ENCODE measurements around the gene BAK1.

Gene BAK1

DNA sequence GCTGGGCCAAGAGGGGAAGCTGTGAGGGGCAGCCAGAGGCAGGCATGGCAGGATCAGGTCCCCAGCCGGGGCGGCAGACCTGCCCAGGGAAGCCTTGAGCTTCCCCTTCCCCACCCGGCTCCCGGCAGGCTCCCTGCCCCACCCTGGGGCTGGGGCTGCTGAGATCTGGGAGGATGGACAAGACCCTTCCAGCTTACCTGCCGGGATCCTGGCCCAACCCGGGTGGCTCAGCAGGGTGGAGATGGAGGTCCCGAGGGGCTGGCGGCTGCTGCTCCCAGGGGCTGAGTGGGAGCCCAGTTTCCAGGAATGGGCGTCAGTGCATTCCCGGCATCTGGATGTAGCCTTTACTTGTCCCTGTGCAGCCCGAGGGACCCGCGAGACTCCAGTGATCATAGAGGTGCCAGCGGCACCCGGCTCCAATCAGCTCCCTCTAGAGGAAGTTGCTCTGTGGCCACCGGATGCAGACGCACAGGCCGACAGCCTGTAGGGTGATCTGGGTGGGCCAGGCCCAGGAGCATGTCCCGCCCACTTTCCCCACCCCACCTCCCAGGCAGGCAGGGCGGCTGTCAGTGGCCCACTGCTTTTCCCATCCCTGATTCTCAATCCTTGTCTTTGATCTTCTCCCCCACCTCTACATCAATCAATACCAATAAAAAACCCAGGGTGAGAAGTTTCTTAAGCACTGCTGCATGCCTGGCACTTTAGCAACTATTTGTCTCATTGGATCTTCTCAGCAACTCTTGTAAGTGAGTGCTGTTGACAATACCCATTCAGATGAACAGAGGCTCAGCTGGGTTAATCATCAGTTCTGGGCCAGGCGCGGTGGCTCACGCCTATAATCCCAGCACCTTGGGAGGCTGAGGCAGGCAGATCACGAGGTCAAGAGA lies at the start of gene BAK1:
BAK1 (minus strand) TSS at position 449 of the 887 bp plus-strand sequence. CDS start 2,672 bp downstream, outside the sequence.
- DNase-seq: peak; percentile 91

DNA sequence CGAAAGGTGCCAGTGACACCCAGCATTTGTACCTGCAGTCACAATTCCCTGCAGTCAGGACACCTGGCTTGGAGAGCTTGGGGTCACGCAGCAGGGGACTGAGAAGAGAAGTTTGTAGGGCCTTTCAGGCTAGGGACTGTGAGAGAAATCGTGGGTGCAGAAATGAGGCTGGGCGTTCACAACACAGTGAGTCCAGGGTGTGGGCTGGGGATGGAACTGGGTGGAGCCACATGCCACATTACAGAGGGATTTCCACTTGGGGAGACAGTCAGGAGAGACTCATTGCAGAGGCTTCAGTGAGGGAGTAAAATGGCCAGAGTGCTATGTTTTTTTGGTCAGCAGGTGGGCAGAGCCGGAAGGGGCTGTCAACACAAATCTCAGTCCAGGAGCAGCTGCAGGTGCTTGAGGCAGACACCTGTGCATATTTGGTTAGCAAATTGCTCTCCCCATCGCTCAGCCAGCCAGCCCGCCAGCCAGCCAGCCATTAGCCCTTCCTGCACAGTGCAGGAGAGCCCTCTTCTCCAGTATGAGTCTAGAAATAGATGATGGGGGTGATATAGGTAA lies 48.4 kb upstream of the BAK1 start:
- no peak for DNase-seq

DNA sequence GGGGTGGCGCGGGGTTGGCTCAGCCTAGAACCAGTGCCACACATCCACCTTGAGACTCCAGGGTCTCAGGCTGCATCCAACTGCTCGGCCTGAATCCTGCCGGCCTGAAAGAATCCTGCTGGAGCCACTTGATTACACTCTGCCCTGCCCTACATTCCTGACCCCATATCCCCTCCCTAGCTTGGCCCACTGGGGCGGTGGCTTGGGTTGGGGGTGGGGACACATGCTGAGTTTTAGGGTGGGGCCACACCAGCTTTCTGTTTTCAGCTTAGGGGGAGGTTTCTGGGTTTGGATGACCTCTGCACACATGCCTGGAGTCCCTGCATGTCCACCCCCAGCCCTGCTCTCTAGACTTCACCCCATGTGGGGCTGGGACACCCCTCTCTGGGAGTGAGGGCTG lies 47.8 kb upstream of the BAK1 start:
- DNase-seq: no peak

DNA sequence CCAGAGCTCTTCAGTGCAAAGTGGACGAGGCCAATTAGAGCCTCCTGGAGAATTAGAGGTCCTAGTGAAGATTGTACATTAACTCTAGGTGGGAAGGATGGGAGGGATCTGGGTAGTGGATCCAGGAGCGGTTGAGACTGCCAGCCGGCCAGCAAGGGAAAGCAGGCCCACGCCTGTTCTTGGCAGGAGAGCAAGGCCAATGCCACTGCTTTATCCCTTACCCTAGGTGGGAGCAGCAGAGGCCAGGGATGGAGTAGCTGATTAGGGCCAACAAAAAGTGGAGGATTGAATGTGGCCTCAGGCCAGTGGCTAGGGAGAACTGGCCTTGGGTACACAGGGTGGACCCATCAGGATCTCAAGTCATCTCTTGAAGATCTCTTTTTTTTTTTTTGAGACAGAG lies 44.8 kb upstream of the BAK1 start:
- DNase-seq: no peak

DNA sequence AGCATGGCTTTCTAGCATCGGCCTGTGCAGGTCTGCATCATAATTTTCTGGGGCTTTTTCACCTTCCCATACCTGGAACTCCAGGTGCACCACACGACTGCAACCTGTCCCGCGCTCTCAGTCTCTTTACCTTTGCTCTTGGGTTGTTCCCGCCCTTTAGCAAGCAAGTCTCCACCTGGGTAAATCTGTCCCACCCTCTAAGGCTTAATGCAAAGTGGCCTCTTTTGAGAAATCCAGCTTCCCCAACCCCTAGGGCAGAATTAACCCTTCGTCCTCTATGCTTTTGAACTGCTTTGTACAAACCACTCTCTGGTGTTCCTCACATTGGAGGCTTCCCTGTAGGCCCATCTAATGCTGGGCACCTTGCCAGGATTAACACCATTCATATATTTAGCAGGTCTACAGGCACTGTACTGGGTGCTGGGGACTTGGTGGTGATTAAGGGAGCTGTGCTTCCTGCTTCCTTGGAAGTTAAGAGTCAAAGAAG lies 43.9 kb upstream of the BAK1 start:
- no peak for DNase-seq

DNA sequence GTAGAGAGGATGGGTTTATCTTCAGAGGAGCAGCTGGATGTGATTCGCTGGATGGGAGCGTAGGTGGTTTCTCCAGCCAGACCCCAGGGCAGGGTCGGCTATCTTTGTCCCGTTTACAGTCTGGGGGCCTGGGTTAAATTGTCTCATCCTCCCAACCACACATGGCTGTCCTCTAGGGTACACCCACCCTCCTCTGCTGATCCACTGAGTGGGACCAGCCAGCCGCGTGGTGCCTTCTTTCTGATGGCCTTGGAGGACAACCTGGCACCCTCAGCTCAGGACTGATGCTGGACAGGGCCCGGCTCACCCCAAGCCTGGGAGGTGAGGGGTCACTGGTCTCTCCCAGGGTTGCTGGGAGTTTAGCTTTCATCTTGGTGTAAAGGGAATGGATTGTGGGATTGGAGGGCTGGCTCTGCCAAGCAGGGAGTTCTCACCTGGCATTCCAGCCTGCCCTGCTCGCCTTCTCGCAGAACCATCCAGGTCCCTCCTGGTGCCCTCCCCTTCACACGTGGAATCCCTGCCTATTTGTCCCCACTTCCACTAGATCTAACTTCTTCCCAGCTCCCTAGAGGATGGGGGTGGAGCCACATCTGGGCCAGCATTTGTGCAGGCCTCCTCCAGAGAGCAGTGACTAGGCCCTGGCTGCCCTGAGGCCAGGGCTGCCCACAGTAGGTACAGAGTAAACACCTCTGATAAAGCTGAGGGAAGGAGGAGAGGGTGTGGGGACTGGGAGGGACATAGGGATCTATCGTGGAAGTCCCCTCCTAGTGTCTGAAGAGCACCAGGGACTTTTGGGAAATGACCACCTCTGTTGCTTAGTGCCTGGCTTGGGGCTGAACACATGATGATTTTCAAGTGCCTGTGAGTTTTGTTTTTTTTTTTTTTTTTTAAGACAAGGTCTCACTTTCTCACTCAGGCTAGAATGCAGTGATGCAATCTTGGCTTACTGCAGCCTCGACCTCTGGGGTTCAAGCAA lies 42.7 kb upstream of the BAK1 start:
- no peak for DNase-seq

DNA sequence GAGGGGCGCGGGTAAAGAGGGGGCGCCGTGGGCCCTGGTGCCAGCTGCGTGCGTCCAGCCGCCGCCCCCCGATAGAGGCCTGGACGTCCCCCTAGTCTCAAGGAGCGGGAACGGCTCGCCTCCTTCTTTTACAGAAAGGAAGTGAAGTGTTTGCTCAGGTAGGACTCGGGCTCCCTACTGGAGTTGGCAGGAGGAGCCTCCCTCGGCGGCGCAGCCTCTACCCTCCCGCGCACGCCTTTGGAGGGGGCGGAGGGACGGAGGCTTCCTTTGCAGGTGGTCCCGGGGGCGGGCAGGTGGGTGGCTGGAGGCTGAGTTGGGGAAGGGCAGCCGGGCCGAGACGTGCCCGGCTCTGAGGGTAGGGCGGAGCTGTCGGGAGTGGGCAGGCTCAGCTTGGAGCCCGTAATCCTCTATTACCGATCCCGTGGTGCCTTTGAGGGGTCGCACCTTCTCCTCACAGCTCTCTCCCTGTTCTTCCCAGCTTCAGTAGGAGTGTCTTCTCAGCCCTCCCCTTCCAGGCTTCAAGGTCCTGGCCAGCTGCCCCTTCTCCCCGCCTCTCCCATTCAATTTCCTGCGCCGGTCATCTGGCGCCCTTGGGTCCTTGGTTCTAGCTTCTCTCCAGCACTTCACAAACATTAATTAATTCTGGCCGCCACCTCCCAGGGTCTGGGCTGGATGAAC lies 41.8 kb upstream of the BAK1 start:
- peak; percentile 59 for DNase-seq

DNA sequence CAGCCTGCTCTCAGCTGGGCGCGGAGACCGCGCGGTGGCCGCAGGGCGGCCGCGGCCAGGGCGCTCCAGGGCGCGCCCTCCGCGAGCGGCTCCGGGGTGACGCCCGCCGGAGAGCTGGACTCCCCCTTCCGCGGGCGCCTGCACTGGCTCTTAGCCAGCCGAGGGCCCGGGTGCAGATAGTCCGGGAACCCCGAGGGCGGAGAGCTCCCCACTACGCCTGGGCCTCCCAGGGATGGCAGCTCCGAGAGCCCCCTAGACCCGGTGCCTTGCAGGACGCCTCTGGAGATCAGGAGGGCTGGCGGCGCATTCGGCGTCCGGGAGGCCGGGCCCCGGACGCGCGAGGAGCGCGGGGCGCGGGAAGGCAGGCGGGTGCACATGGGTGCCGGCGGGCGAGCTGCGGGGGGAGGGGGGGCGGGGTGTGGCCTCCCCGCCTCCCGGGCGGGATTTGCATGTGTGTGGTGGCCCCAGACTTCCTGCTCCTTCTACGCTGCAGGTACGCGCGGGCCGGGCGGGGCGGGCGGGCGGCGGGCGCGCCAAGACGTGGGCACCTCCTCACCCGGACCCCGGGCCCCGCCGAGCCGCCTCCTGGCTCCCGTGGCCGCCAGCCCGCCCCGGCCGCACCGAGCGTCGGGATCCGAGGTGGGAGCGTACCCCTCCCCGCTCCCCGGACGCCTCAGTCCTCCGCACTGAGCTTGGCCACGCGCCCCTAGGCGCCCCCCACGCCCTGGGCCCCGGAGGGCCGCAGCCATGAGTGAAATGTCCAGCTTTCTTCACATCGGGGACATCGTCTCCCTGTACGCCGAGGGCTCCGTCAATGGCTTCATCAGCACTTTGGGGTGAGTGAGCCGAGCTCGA lies 41.0 kb upstream of the BAK1 start, which contains the start of gene ITPR3:
ITPR3 (plus strand) TSS at position 467 of the 855 bp plus-strand sequence; CDS start at position 748, 281 bp downstream.
- DNase-seq: no peak

DNA sequence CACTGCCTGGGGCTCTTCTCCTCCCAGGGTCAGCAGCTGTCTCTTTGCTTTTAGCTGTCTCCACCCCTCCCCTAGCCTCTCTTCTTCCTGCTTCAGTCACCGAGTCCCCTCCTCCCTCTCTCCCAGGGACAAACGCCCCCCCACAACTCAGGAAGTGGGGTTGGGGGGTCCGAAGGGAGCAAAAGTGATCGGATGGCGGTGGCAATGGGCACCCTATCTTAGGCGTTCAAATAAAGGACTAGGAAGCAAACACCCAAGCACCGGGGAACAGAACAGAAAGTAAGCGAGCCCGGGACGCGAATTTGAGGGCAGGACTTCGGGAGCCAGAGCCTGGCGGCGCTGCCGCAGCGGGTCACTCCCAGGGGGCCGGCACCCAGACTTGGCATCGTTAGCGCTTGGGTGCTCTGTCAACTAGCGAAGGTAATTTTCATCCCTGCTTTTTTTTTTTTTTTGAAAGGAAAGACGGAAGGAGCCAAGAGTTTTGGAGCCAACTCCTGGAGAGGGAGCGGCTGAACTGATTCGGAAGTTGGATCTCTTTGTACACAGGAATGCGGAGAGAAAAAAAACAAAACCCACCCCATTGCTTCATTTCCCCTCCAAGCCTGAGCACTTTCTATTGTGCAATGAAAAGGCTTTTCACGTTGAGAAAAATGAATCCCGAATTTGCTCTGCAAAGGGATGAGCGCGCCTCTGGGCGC lies 40.2 kb upstream of the BAK1 start:
- no peak for DNase-seq

DNA sequence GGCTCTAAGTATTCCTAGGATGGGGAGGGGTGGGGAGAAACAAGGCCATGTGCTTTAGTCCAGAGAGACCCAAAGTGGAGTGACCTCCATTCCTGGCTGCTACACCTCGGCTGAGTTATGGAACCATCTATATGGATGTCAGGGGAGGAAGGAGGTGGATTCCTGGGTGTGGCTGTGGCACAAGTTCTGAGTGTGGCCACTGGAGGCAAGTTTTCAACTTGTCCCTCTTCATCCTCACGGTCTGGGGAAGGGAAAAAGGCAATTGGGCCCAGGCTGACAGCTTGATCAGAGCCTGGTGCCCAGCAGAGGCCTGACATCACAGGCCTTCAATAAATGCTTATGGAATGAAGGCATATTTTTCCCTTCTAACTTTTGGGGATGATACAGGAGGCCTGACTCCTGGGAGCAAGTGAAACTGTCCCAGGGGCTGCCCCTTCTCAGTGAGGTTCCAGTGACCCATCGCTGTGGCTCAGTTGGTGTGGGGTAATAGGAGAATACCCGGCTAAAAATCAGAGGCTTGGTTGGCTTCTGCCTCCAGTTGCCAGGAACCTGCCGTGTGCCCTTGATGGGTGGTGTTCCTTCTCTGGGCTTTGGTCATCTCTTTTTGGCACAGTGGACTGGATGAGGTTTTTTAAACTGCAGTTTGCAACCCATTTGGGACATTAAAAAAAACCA lies 39.2 kb upstream of the BAK1 start:
- no peak for DNase-seq

DNA sequence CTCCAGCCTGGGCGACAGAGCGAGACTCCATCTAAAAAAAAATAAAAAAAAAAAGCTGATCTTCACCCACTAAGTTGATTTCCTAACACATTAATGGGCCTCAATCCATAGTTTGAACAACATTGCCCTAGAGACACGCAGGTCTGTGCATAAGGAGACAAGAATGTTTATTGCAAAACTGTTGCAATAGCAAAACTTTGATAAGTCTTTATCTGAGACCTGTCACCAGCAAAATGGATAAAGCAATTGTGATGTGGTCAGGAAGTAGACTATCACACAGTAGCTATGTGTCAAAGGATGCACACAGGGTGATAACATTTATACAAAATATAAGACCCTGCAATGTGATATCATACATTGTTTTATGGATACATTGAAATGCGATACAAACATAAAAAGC lies 36.8 kb upstream of the BAK1 start:
- no peak for DNase-seq

DNA sequence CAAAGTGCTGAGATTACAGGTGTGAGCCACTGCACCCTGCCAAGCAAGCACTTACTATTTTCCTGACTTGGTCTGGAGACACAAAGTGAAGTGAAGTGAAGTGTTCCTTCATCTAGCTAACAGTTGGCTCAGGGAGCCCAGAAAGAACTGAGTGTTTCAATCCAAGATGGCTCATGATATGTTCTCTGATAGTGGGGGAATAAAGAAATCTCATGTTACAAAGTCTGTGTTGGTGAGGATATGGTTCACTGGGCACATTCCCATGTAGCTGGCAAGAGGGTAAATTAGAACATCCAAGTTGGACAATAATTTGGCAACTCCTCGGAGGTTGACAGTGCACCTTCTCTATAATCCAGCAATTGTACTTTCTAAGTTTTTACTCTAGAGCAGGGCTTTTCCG lies 36.0 kb upstream of the BAK1 start:
- DNase-seq: no peak

DNA sequence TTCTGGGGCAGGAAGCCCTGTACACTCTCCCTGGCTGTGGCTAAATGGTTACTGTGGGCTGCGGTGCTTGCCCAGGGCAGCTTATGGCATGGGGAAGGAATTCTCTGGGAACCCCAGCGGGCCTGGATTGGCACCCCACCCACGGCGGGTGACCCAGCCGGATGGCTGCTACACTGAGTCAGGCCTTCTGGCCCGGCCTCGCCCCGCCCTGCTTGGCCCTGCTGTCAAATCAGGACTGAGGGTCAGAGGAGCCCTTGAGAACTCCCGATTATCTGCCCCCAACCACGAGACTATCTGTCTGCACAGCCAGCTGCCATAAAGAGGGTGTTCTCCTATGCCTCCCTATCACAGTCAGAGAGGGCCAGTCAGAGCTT lies 33.7 kb upstream of the BAK1 start:
- no peak for DNase-seq

DNA sequence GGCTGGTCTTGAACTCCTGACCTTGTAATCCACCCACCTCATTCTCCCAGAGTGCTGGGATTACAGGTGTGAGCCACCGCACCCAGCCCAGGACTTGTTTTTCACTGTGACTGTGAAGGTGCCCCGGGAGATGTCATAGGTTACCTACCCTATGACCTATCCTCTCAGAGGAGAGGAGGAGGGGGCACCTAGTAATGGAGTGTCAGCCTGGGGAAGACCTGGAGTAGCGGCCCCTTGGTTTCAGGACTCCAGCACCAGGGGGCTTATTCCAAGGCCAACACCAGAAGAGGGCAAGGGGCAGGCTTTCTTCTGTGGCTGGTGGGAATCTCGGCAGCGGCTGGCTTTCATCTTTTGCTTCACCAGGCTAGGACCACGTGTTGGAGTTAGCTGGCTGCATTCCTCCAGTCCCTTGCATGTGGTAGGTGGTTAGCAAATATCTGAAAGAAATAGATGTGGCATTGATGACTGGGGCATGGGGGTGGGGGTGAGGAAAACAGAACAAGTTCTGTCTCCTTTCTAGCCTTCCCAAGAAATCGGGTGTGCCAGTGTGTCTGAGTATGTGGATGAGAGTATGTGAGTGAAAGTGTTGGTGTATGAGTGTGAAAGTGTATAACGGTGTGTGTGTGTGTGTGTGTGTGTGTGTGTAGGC lies 33.2 kb upstream of the BAK1 start:
- no peak for DNase-seq

DNA sequence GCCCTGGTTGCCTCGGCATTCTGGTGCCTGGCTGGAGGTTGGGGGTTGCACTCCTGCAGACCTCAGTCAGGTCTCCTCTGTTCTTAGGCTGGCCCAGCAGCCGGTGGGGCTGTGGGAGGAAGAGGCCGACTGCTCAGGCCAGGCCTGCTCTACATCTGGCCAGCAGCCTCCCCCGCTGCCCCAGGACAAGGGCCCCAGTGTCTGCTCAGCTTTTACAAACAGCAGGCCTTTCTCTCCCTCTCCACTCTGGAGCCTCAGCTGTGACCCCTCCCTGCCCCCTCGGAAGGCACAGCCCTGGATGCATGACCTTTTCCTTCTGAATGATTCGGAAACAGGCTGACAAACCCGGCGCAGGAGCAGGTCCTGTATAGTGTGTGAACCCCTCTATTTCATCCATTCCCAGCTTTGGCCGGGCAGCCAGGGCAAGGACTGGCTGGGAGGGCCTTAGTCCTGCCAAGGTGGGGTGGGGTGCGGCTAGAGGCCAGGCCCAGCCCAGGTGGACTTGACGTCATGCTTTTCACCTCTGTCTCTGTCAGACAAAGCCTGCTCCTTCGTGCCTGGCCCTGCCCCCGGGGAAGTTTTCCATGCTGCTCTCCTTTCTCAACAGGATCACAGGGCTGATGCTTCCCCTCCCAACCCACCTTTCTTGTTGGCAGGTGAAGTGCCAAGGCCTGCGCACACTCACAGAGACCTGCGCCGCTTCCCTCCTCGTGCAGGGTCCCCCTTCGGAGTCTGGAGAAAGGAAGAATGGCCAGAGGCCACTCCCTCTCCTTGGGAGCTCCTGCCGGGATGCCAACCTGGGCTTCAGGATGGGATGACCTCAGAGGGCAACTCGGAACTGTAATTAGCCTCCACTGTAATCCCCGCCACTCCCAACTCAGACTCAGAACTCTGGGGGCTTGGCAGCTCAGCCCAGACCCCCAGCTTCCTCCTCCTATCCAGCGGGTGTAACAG lies 31.0 kb upstream of the BAK1 start:
- DNase-seq: no peak

DNA sequence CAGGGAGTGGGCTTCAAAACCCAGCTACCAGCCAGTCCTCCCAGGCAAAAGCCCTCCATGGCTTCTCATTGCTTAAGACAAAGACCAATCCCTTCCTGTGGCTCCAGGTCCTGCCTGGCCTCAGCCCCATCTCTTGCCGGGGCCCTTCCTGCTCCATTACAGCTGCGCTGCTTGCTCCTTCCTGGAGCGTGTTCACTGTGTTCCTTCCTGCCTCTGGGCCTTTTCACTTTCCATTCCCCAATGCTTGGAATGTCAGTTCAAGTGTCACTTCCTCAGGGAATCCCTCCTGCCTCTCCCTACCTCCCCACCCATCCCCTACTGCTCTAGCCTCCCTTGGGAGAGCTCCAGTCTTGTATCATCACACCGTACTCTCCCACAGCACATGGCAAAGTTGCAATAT lies 30.0 kb upstream of the BAK1 start:
- no peak for DNase-seq

DNA sequence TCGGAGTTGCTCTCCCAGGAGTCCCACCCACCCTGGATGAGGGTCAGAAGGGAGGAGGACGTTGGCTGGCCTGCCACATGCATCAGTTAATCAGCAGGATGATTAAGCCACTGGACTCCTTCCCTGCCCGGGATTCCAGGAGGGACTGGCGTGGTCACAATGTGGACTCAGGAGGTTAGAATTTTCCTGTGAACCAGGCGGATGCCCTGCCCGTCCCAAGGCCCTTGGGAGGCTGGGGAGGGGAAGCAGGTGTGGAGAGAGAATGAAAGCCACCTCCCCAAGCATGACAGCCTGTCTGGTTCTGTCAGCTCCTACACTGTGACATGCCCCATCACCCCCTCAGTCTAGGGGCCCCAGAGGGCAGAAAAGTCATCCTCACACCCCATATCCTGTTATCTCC lies 29.5 kb upstream of the BAK1 start:
- DNase-seq: no peak

DNA sequence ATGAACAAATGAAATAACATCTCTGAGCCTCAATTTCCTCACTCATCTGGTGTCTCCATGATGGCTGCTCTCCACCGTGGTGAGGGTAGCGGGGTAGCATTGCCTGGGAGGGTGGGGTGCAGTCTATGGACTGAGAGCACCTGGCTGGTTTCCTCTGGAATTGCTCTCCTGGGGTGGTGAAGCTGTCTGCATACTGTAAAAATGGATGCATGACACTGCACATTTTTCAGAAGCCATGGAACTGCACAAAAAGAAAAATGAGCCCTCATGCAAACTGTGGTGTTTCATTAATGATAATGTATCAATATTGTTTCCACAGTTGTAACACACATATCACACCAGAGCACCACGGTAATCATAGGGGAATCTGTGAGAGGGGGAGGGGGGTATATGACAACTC lies 28.9 kb upstream of the BAK1 start:
- no peak for DNase-seq

DNA sequence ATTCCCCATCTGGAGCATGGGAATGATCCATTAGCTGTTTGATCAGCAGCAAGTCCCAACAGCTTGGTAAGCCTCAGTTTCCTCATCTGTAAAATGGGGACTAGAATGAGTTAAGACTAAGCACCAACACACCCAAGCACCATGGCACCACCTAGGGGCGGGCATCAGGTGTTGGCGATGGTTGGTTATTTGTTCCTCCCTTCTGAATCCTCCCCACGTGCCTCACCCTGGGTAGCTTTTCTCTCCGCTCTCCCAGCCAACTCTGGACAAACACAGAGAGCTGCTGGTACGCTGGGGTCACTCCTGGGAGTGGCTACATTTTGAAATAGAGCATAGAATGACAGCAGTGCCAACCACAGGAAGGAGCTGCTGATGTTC lies 27.7 kb upstream of the BAK1 start:
- DNase-seq: no peak

Data from NCI-H2227 treated with DMSO at 0.1 percent for 48 hours (cell line).